Astrocyte of the spinal cord (primary cell): ENCODE measurements around the gene ITPKB.

Source experiments
- DNase-seq: peaks from one replicate; pipeline ENCODE4 v3.0.0; 2011; ENCODE audit warnings: low read depth, low spot score
- H3K4me3 ChIP-seq: 2 replicates; pipeline ENCODE4 v1.5.1; 2011; ENCODE audit warnings: low read depth, mild to moderate bottlenecking, low read length, moderate library complexity
- CTCF ChIP-seq: IDR thresholded peaks from 2 replicates; pipeline ENCODE4 v1.5.1; 2012; ENCODE audit warnings: low read depth, mild to moderate bottlenecking, low read length, inconsistent platforms
- in situ Hi-C: cut with HindIII; loops from 2 replicates; pipeline ENCODE4 v1.10.0; 2017; ENCODE audit warnings: low sequenced_read_pairs

ITPKB gene

GRCh38 chr1:226655251-226656163 lies 83.6 kb downstream of the ITPKB start:
- DNase-seq, result no peak
- no peak for TF ChIP-seq CTCF
- in situ Hi-C loops, result no loop called here
- H3K4me3 ChIP-seq, result no peak overlapping the region

DNA sequence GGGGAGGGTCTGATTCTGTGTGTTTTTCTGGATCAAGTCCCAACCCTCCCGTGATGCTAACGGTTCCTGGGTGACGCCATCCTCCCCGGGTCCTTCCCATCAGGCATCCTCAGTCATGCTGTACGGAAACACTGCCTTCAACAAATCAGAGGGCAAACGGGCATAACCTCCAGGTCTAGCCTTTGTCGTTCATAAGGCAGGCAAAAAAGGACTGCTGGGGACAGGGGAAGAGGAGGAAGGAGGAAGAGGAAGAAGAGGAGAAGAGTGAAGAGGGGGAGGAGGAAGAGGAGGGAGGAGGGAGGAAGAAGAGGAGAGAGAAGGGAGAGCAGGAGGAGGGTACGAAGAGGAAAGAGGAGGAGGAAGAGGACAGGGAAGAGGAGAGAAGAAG lies 84.4 kb downstream of the ITPKB start:
- no peak overlapping the region for H3K4me3 ChIP-seq
- in situ Hi-C loops, result no loop called here
- TF ChIP-seq CTCF, result no peak
- DNase-seq, result no peak

GRCh38 chr1:226654046-226654667 lies 84.9 kb downstream of the ITPKB start:
- TF ChIP-seq CTCF, result no peak
- peak; percentile 67 for DNase-seq
- in situ Hi-C loops, result no loop called here
- H3K4me3 ChIP-seq, result no peak overlapping the region

- in situ Hi-C loops, result no loop called here
- TF ChIP-seq CTCF, result no peak
- no peak overlapping the region for H3K4me3 ChIP-seq
- no peak for DNase-seq
These were observed 85.7 kb downstream of the ITPKB start for GRCh38 chr1:226653311-226653921.

GRCh38 chr1:226652613-226653012 lies 86.5 kb downstream of the ITPKB start:
- in situ Hi-C loops, result no loop called here
- TF ChIP-seq CTCF, result no peak
- no peak overlapping the region for H3K4me3 ChIP-seq
- DNase-seq, result no peak

DNA sequence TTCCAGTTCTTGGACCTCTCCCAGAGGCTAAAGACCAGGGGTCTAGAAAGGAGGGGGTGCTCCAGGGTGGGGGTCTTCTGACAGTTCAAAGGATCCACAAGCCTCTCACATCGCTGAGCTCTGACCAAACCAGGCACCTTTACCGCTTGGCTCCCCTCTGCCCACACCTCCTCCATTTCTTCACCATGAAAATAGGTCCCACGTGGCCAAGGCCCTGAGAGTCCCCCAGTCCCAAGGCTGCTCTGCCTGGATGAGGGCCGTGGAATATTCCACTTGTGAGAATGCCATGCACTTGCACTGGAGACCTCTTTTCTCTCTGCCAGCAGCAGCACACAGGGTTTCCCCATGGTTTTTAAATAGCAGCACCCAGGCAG lies 87.4 kb downstream of the ITPKB start:
- no peak overlapping the region for H3K4me3 ChIP-seq
- DNase-seq, result no peak
- in situ Hi-C loops, result no loop called here
- TF ChIP-seq CTCF, result no peak
